ENCODE measurements around the gene RETN.

The RETN gene

DNA sequence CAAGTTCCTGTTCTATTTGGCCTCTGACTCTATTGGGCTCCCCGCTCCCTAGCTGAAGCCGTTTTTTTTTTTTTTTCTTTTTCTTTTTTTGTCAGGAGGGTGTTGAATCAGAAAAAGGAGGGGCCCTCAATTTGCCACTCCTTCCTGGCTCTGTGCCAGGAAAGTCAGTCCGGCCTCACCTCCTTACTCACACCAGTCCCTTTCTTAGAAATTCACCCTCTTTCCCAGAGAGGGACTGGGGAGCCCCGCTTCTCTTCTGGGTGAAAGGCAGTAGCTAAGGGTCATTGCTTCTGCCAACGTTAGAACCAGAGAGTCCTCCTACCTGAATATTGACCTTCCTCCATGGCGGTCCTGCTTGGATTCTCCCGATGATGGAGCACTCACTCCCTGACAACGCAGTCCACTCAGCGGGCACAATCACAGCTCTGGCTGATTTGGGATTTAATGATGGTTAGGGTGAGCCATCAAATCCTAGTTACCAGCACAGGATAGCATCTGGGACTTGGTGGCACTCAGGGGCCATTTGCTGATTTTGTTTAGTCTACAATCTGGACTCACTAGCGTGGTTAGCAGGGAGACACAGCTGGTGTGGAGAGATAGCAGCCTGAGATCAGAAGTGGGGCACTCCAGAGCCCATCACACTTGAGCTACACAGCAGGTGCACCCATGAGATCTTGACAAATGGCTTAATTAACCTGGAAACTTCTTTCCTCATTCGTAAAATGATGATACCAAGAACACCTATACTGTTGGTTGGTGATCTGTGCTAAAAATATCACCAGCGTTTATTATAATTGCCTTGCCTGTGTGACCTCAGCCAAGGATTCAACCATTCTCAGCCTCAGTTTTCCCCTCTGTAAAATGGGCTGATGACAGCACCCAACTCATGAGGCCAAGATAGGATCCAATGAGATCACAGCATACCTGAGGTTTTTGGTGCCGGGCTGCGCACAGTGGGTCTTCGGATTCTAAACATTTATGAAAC, 30.9 kb downstream of the RETN start:
- Histone ChIP-seq H3K79me2 (ENCODE audit: insufficient read depth, low read depth) (no peaks in the 10 kb centered on the region), H3K4me2 (no peak overlapping the region), H3K4me1 (ENCODE audit: low read depth, poor library complexity, severe bottlenecking) (no peaks in the 10 kb centered on the region), H3K27ac (no peak overlapping the region), H3K27me3 (ENCODE audit: insufficient read depth, low read depth) (peaks cover 55% of the 10 kb centered on the region), H2AFZ (ENCODE audit: low read depth) (no peak overlapping the region), H3K4me3 (IDR thresholded peaks at IDR 0.05; ENCODE audit: insufficient read depth, low read depth, low read length) (no peak overlapping the region), H3K36me3 (ENCODE audit: insufficient read depth) (no peaks in the 10 kb centered on the region), H3K9ac (no peak overlapping the region), H4K20me1 (ENCODE audit: insufficient read depth) (no peaks in the 10 kb centered on the region)
- TF ChIP-seq CTCF (conservative IDR thresholded peaks at IDR 0.05; ENCODE audit: low read depth, low read length) = no peak

GRCh38 chr19:7701049-7701653, 32.3 kb downstream of the RETN start:
- peaks cover 48% of the 10 kb centered on the region for H3K27me3 ChIP-seq (ENCODE audit: insufficient read depth, low read depth)

GRCh38 chr19:7701654-7702457, 33.0 kb downstream of the RETN start, which contains the start of gene FCER2:
Gene FCER2, minus strand, starts transcription at chr19:7702131. Its CDS starts 2,371 bp downstream, at chr19:7699760.
- no peak within 1 kb of the TSS for H2AFZ ChIP-seq (ENCODE audit: low read depth)
- no peaks in the 10 kb centered on the region for H3K4me1 ChIP-seq (ENCODE audit: low read depth, poor library complexity, severe bottlenecking)
- peaks cover 46% of the 10 kb centered on the region for H3K27me3 ChIP-seq (ENCODE audit: insufficient read depth, low read depth)
- no peak within 1 kb of the TSS for H3K9ac ChIP-seq
- no peaks in the 10 kb centered on the region for H3K36me3 ChIP-seq (ENCODE audit: insufficient read depth)
- no peak within 1 kb of the TSS for H3K4me3 ChIP-seq (IDR thresholded peaks at IDR 0.05; ENCODE audit: insufficient read depth, low read depth, low read length)
- no peaks in the 10 kb centered on the region for H3K79me2 ChIP-seq (ENCODE audit: insufficient read depth, low read depth)
- H3K4me2 ChIP-seq = no peak within 1 kb of the TSS
- H4K20me1 ChIP-seq (ENCODE audit: insufficient read depth) = no peaks in the 10 kb centered on the region
- H3K27ac ChIP-seq = no peak within 1 kb of the TSS
- TF ChIP-seq CTCF (conservative IDR thresholded peaks at IDR 0.05; ENCODE audit: low read depth, low read length) = no peak

More at GRCh38 chr19:7701049-7701653, 32.3 kb downstream of the RETN start:
- Histone ChIP-seq H3K79me2 (ENCODE audit: insufficient read depth, low read depth) (no peaks in the 10 kb centered on the region), H3K4me1 (ENCODE audit: low read depth, poor library complexity, severe bottlenecking) (no peaks in the 10 kb centered on the region), H4K20me1 (ENCODE audit: insufficient read depth) (no peaks in the 10 kb centered on the region), H3K4me2 (no peak overlapping the region), H3K27ac (no peak overlapping the region), H3K4me3 (IDR thresholded peaks at IDR 0.05; ENCODE audit: insufficient read depth, low read depth, low read length) (no peak overlapping the region), H2AFZ (ENCODE audit: low read depth) (no peak overlapping the region), H3K9ac (no peak overlapping the region), H3K36me3 (ENCODE audit: insufficient read depth) (no peaks in the 10 kb centered on the region)
- TF ChIP-seq CTCF (conservative IDR thresholded peaks at IDR 0.05; ENCODE audit: low read depth, low read length) = no peak

GRCh38 chr19:7703332-7703731, 34.5 kb downstream of the RETN start:
- H3K9ac ChIP-seq = no peak overlapping the region
- H3K4me3 ChIP-seq (IDR thresholded peaks at IDR 0.05; ENCODE audit: insufficient read depth, low read depth, low read length) = no peak overlapping the region
- no peaks in the 10 kb centered on the region for H4K20me1 ChIP-seq (ENCODE audit: insufficient read depth)
- TF ChIP-seq CTCF (conservative IDR thresholded peaks at IDR 0.05; ENCODE audit: low read depth, low read length) = no peak
- no peak overlapping the region for H2AFZ ChIP-seq (ENCODE audit: low read depth)
- H3K27me3 ChIP-seq (ENCODE audit: insufficient read depth, low read depth) = peaks cover 43% of the 10 kb centered on the region
- H3K4me2 ChIP-seq = no peak overlapping the region
- no peaks in the 10 kb centered on the region for H3K79me2 ChIP-seq (ENCODE audit: insufficient read depth, low read depth)
- H3K36me3 ChIP-seq (ENCODE audit: insufficient read depth) = no peaks in the 10 kb centered on the region
- H3K4me1 ChIP-seq (ENCODE audit: low read depth, poor library complexity, severe bottlenecking) = no peaks in the 10 kb centered on the region
- H3K27ac ChIP-seq = no peak overlapping the region

Measured in KMS-11 (cell line).